Astrocyte of the spinal cord (primary cell): ENCODE data around the gene GCC2.

Source experiments
- DNase-seq: peaks from one replicate; pipeline ENCODE4 v3.0.0; 2011; ENCODE audit warnings: low read depth, low spot score
- H3K4me3 ChIP-seq: 2 replicates; pipeline ENCODE4 v1.5.1; 2011; ENCODE audit warnings: low read depth, mild to moderate bottlenecking, low read length, moderate library complexity
- CTCF ChIP-seq: IDR thresholded peaks from 2 replicates; pipeline ENCODE4 v1.5.1; 2012; ENCODE audit warnings: low read depth, mild to moderate bottlenecking, low read length, inconsistent platforms
- in situ Hi-C: cut with HindIII; loops from 2 replicates; pipeline ENCODE4 v1.10.0; 2017; ENCODE audit warnings: low sequenced_read_pairs

The GCC2 gene

GRCh38 chr2:108407864-108408729, 40.9 kb upstream of the GCC2 start:
- no peak for TF ChIP-seq CTCF
- no peak overlapping the region for H3K4me3 ChIP-seq
- no peak for DNase-seq
- in situ Hi-C loops, result no loop called here

- H3K4me3 ChIP-seq, result no peak overlapping the region
- no peak for TF ChIP-seq CTCF
- in situ Hi-C loops, result no loop called here
- peak; percentile 54 for DNase-seq
These were observed 39.2 kb upstream of the GCC2 start for GRCh38 chr2:108409768-108410167.

- no peak overlapping the region for H3K4me3 ChIP-seq
- in situ Hi-C loops, result no loop called here
- TF ChIP-seq CTCF, result no peak
- peak; percentile 88 for DNase-seq
These were observed 35.9 kb upstream of the GCC2 start for GRCh38 chr2:108412995-108413710.

- in situ Hi-C loops, result no loop called here
- no peak for DNase-seq
- TF ChIP-seq CTCF, result no peak
- H3K4me3 ChIP-seq, result no peak overlapping the region
These were observed 35.3 kb upstream of the GCC2 start for GRCh38 chr2:108413711-108414095.

- no peak overlapping the region for H3K4me3 ChIP-seq
- no peak for DNase-seq
- in situ Hi-C loops, result no loop called here
- no peak for TF ChIP-seq CTCF
These were observed 34.6 kb upstream of the GCC2 start for GRCh38 chr2:108414256-108414876.

GRCh38 chr2:108414945-108415344, 34.1 kb upstream of the GCC2 start:
- no peak for TF ChIP-seq CTCF
- in situ Hi-C loops, result no loop called here
- DNase-seq, result no peak

More at GRCh38 chr2:108414945-108415344, 34.1 kb upstream of the GCC2 start:
- H3K4me3 ChIP-seq, result no peak overlapping the region
